HG02943 (cell line): ENCODE data around the gene YEATS2.

Experiments used
- ATAC-seq: cut with Tn5 transposase; IDR thresholded peaks from one replicate; pipeline ENCODE4 v1.9.1; 2021; ENCODE audit warnings: mild to moderate bottlenecking, low read depth, moderate library complexity; ENCODE audit not compliant: unreplicated experiment

YEATS2 gene

GRCh38 chr3:183826448-183827250 lies 129.1 kb downstream of the YEATS2 start:
- ATAC-seq = no peak

GRCh38 chr3:183827809-183828537 lies 130.4 kb downstream of the YEATS2 start:
- no peak for ATAC-seq

GRCh38 chr3:183828538-183828870 lies 130.9 kb downstream of the YEATS2 start:
- no peak for ATAC-seq

- ATAC-seq = no peak
These were observed 131.9 kb downstream of the YEATS2 start for GRCh38 chr3:183829466-183829865.

- no peak for ATAC-seq
These were observed 132.6 kb downstream of the YEATS2 start for GRCh38 chr3:183830187-183830586.

- no peak for ATAC-seq
These were observed 135.9 kb downstream of the YEATS2 start for GRCh38 chr3:183833516-183833915.

- no peak for ATAC-seq
These were observed 139.8 kb downstream of the YEATS2 start for GRCh38 chr3:183837390-183837789.

GRCh38 chr3:183837894-183838293 lies 140.3 kb downstream of the YEATS2 start:
- no peak for ATAC-seq

- ATAC-seq = no peak
These were observed 142.2 kb downstream of the YEATS2 start for GRCh38 chr3:183839751-183840150.

GRCh38 chr3:183844606-183845005 lies 147.0 kb downstream of the YEATS2 start:
- ATAC-seq = no peak

GRCh38 chr3:183845090-183845489 lies 147.5 kb downstream of the YEATS2 start:
- ATAC-seq = no peak

- no peak for ATAC-seq
These were observed 148.2 kb downstream of the YEATS2 start for GRCh38 chr3:183845608-183846288.

- ATAC-seq = no peak
These were observed 156.9 kb downstream of the YEATS2 start for GRCh38 chr3:183854318-183855035.

GRCh38 chr3:183857863-183858262 lies 160.3 kb downstream of the YEATS2 start:
- ATAC-seq = no peak
